Osteoblast (primary cell): Measurements from ENCODE around the gene UBE3B. TPM values are rescaled to one million over a fixed set of nuclear protein-coding genes. Genes with fewer than 3 reads are reported as not detected.

Source experiments
- DNase-seq: peaks from one replicate; pipeline ENCODE4 v3.0.0; 2011; ENCODE audit warnings: low spot score, mixed read lengths; ENCODE audit not compliant: insufficient read length; ENCODE audit errors: missing footprints
- H2AFZ ChIP-seq: 2 replicates; pipeline ENCODE4 v1.6.0; 2011; ENCODE audit warnings: mild to moderate bottlenecking, low read length
- H3K27ac ChIP-seq: 2 replicates; pipeline ENCODE4 v1.5.1; 2011; ENCODE audit warnings: mild to moderate bottlenecking, low read depth, low read length, moderate library complexity
- H3K27me3 ChIP-seq: 2 replicates; pipeline ENCODE4 v1.6.0; 2012; ENCODE audit warnings: mild to moderate bottlenecking, control low read depth, inconsistent platforms, low read length, moderate library complexity; ENCODE audit not compliant: insufficient read depth
- H3K36me3 ChIP-seq: 2 replicates; pipeline ENCODE4 v1.5.1; 2011; ENCODE audit warnings: mild to moderate bottlenecking, low read length, control low read depth, moderate library complexity; ENCODE audit not compliant: insufficient read depth
- H3K4me1 ChIP-seq: 2 replicates; pipeline ENCODE4 v1.5.1; 2011; ENCODE audit warnings: mild to moderate bottlenecking, low read length, control low read depth, moderate library complexity; ENCODE audit not compliant: insufficient read depth
- H3K4me2 ChIP-seq: 2 replicates; pipeline ENCODE4 v1.6.0; 2011; ENCODE audit warnings: mild to moderate bottlenecking, low read length; ENCODE audit not compliant: insufficient read depth
- H3K4me3 ChIP-seq: fragments of 200-600 bp; sonication (generic); 3 replicates; pipeline ENCODE4 v1.5.1; 2012; ENCODE audit warnings: mild to moderate bottlenecking, low read length, inconsistent platforms; ENCODE audit not compliant: insufficient read depth
- H3K79me2 ChIP-seq: 2 replicates; pipeline ENCODE4 v1.6.0; 2012; ENCODE audit warnings: mild to moderate bottlenecking, low read length, control low read depth, inconsistent platforms; ENCODE audit not compliant: insufficient read depth
- H3K9me3 ChIP-seq: 2 replicates; pipeline ENCODE4 v1.5.1; 2011; ENCODE audit warnings: low read depth, low read length, control low read depth
- H4K20me1 ChIP-seq: 2 replicates; pipeline ENCODE4 v1.6.0; 2012; ENCODE audit warnings: mild to moderate bottlenecking, low read length, control low read depth; ENCODE audit not compliant: insufficient read depth
- total RNA-seq: library from RNA; depleted of rRNA; stranded (reverse); fragments of >200 nt; gene quantifications from 2 replicates; pipeline ENCODE4 v1.2.3, GENCODE V29; 2012
- TF ChIP-seq, protein P1 (sequence below): IDR thresholded peaks from 2 replicates; pipeline ENCODE4 v1.5.1; 2011; ENCODE audit warnings: mild to moderate bottlenecking, low read depth, low read length, moderate library complexity; ENCODE audit errors: extremely low read depth

UBE3B gene
- total RNA-seq, 1 donor = 40.9 TPM

DNA sequence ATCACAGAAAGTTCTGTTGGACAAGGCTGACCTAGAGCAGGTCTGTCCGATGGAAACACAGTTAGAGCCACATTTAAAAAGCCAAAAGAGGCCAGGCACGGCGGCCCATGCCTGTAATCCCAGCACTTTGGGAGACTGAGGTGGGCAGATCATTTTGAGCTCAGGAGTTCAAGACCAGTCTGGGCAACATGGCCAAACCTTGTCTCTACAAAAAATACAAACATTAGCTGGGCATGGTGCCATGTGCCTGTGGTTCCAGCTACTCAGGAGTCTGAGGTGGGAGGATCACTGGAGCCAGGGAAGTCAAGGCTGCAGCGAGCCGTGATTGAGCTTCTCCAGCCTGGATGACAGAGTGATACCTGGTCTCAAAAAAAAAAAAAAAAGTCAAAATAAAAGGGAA lies 14.9 kb downstream of the UBE3B start:
- Histone ChIP-seq H3K4me3 (no peak overlapping the region), H3K9me3 (no peaks in the 10 kb centered on the region), H3K27ac (no peak overlapping the region), H3K36me3 (peaks cover 58% of the 10 kb centered on the region), H3K4me2 (no peak overlapping the region), H3K27me3 (no peaks in the 10 kb centered on the region), H3K4me1 (no peaks in the 10 kb centered on the region), H4K20me1 (no peaks in the 10 kb centered on the region), H3K79me2 (no peaks in the 10 kb centered on the region), H2AFZ (no peak overlapping the region)
- TF ChIP-seq, protein P1, sequence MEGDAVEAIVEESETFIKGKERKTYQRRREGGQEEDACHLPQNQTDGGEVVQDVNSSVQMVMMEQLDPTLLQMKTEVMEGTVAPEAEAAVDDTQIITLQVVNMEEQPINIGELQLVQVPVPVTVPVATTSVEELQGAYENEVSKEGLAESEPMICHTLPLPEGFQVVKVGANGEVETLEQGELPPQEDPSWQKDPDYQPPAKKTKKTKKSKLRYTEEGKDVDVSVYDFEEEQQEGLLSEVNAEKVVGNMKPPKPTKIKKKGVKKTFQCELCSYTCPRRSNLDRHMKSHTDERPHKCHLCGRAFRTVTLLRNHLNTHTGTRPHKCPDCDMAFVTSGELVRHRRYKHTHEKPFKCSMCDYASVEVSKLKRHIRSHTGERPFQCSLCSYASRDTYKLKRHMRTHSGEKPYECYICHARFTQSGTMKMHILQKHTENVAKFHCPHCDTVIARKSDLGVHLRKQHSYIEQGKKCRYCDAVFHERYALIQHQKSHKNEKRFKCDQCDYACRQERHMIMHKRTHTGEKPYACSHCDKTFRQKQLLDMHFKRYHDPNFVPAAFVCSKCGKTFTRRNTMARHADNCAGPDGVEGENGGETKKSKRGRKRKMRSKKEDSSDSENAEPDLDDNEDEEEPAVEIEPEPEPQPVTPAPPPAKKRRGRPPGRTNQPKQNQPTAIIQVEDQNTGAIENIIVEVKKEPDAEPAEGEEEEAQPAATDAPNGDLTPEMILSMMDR = no peak
- no peak for DNase-seq

DNA sequence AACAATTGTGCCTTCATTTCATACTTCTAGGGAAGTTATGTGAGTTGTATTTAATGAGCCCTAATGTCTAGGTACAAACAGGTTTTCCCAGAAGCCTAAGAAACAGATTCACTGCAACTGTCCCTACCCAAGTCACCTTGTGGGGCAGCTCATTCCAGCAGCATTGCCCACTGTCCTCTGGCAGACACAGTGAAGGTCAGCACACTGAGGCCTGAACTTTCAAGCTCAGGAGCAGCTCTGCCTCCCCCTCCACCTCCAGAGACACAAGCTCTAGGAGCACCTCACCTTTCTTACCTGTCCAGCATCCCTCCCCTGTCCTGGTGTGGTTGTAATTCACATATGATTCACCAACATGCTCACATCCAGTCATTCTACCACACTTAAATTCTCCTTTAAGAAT lies 15.7 kb downstream of the UBE3B start:
- H3K27ac ChIP-seq = no peak overlapping the region
- H2AFZ ChIP-seq = no peak overlapping the region
- H3K4me2 ChIP-seq = no peak overlapping the region
- peaks cover 57% of the 10 kb centered on the region for H3K36me3 ChIP-seq
- H3K27me3 ChIP-seq = no peaks in the 10 kb centered on the region
- no peaks in the 10 kb centered on the region for H3K4me1 ChIP-seq
- no peak overlapping the region for H3K4me3 ChIP-seq
- no peaks in the 10 kb centered on the region for H4K20me1 ChIP-seq
- no peak for DNase-seq
- no peaks in the 10 kb centered on the region for H3K9me3 ChIP-seq
- H3K79me2 ChIP-seq = no peaks in the 10 kb centered on the region
- TF ChIP-seq, protein P1 = no peak

DNA sequence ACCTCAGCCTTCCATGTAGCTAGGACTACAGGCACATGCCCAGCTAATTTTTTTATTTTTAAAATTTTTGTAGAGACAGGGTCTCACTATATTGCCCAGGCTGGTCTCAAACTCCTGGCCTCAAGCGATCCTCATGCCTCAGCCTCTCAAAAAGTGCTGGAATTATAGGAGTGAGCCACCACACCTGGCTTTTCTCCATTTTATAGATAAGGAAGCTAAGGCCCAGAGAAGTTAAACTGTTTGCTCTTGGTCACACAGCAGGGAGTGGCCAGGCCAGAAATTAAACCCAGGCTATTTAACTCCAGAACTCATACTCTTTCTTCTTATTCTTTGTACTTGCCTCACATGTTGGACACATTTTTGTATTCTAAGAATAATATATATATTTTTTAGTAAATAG lies 16.5 kb downstream of the UBE3B start:
- Histone ChIP-seq H2AFZ (no peak overlapping the region), H4K20me1 (no peaks in the 10 kb centered on the region), H3K9me3 (no peaks in the 10 kb centered on the region), H3K4me3 (no peak overlapping the region), H3K27ac (no peak overlapping the region), H3K4me2 (no peak overlapping the region), H3K36me3 (peaks cover 52% of the 10 kb centered on the region), H3K4me1 (no peaks in the 10 kb centered on the region), H3K79me2 (no peaks in the 10 kb centered on the region), H3K27me3 (no peaks in the 10 kb centered on the region)
- no peak for DNase-seq
- TF ChIP-seq, protein P1 = no peak

DNA sequence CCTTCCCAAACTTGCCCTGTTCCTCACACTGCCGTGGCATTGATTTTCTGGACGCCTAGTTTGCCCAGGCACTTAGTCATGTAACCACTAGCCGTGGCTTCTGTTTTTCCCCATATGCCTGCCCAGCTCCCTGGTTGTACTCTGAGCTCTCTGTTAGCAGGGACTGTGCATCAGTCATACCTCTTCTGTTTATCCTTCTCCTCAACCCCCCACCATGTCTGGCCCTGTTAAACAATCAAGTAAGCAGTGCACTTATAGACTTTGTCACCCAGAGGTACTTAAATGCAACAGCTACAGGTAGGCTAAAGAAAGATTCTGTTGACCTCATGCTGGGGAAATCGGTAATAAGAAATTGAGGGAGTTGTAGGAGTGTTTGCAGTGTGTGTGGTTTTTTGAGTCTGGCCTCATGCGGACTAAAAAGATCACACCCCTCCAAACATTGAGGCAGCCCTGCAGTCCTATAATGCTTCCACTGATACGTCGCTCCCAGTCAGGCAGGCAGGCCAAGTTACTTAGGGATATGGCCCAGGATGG lies 17.0 kb downstream of the UBE3B start:
- H3K4me2 ChIP-seq = no peak overlapping the region
- H3K79me2 ChIP-seq = no peaks in the 10 kb centered on the region
- no peaks in the 10 kb centered on the region for H3K4me1 ChIP-seq
- no peak overlapping the region for H3K27ac ChIP-seq
- DNase-seq = no peak
- H3K27me3 ChIP-seq = no peaks in the 10 kb centered on the region
- no peaks in the 10 kb centered on the region for H4K20me1 ChIP-seq
- TF ChIP-seq, protein P1 = no peak
- no peak overlapping the region for H3K4me3 ChIP-seq
- H2AFZ ChIP-seq = no peak overlapping the region
- peaks cover 52% of the 10 kb centered on the region for H3K36me3 ChIP-seq
- H3K9me3 ChIP-seq = no peaks in the 10 kb centered on the region
